CD4-positive, alpha-beta T cell treated with Interleukin-4 for 1 hour (primary cell): Measurements from ENCODE around the gene GNMT.
A peak's percentile ranks its signal among the peaks of the same experiment; 100 is the strongest.
"Not testable (repeated sequence)": the region's sequence is repeated elsewhere in the genome, so short reads cannot be mapped to it uniquely, and the experiment has no call there.

Source experiments
- DNase-seq, 2 donors: peaks; one replicate each; pipeline ENCODE4 v3.0.0-alpha.2; 2020 to 2022

The GNMT gene

DNA sequence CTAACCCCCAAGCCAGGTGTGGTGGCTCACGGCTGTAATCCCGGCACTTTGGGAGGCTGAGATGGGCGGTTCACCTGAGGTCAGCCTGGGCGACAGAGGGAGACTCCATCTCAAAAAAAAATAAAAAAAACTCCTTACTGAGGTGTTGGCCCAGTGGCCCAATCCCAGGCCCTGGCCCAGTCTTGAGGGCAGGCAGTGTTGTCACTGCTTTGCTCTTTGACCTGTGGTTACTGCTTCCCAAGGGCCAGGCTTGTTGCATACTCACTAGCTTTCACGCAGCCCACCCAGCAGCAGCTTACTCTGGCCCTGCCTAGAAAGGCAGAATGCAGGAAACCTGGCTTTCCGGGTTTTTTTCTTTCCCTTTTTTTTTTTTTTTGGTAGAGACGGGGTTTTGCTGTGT is 18.1 kb upstream of the GNMT start:
- DNase-seq: no peak

DNA sequence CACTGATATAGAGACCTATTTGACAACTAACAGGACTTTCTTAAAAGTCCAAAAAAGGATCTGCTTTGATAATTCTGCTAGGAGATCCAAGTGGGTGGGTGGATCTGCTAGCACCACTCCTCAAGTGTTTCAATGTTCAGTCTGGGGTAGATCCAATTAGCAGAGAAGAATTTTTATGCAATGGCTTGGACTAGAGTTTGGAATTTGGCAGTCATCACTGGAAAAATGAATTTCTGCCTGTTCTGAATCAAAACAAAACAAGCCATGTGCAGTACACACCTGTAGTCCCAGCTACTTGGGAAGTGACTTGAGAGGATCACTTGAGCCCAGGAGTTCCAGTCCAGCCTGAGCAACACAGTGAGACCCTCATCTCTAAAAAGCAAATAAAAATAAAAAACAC is 12.6 kb upstream of the GNMT start:
- no peak for DNase-seq

DNA sequence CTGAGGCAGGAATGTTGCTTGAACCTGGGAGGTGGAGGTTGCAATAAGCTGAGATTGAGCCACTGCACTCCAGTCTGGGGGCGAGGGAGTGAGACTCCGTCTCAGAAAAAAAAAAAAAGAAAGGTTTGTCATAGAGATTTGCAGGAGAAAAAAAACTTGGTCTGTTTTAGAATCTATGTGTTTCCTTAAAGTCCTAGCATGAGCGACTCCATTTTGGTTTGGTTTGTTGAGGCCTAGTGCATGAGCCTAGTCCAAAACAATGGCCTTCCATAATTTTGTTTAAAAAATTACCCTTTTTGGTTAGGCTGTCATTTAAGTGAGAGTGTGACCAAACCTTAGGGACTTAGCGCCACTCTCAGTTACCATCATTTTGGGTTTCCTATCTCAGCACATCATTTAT is 8.2 kb upstream of the GNMT start:
- no peak for DNase-seq

DNA sequence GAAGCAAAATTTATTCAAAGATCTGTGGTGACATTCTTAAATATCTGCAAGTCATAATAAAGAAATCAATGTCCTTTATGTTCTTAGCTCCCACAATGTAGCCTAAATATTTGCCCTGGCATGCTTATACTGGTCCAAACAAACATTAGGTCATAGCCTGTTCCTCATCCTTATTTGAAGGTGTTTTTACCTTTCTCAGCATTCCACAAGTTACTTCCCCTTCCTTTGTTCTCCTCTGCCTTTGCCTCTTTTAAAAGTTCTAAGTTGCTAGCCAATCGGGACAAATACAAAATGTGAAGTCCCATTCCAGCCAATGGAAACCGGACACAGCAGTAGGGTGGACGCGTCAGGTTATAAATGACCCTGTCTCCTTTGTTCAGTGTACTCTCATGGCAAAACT is 6.1 kb upstream of the GNMT start:
- not testable (repeated sequence) for DNase-seq

DNA sequence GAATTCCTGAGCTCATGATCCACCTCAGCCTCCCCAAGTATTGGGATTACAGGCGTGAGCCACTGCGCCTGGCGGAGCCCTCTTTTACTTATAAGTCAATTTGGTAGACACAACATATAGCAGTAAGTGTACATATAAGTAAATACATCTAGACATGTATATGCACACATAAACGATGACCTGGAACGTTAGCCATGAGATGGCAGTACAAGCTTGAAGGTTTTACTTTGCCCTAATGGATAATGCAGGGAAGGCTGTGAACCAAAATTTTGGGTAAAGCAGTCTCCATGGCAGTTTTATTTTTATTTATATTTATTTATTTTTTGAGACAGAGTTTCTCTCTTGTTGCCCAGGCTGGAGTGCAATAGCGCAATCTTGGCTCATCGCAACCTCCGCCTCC is 2.4 kb upstream of the GNMT start:
- no peak for DNase-seq

DNA sequence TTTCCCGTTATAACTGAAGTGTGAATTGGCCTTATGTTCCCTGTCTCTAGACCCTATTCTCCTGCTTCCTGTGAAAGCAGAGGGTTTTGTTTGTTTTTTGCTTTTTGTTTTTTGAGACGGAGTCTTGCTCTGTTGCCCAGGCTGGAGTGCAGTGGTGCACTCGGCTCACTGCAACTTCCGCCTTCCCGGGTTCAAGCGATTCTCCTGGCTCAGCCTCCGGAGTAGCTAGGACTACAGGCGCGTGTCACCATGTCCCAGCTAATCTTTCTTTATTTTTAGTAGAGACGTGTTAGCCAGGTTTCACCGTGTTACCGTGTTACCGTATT is 674 bp upstream of the GNMT start:
- no peak for DNase-seq

DNA sequence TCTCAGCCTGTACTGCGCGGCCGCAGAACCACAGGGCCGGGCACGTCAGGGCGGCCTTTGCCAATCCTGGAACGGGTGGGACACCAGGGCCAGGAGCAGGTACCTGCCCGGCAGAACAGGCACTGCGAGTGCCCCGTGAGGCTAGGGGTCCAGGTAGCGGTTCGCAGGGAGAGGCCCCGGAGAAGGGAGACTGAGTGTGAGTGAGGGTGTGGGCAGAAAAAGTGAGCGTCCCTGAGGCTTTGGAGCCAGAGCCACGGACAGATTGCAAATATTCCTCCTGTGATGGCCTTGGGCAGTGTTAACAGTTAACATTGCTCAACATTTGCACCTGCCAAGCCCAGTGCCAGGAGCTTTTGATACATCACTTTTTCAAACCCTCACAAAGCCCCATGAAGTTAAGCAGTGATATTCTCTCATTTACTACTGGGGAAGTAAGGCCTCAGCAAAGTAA is 491 bp downstream of the GNMT start:
- DNase-seq: no peak

DNA sequence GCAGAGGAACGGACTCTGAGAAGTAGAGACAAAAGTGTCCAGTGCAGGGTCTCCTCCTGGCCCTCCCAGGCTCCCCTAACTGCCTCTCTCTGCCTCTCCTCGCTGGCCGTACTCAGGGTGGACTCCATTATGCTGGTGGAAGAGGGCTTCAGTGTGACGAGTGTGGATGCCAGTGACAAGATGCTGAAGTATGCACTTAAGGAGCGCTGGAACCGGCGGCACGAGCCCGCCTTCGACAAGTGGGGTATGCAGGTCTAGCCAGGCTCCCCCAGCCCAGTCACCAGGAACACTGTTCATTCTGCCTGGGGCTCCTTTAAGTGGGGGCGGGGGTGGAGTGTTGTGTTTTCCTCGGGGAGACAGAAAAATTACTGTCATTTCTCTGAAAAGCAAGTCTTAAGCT is 1.5 kb downstream of the GNMT start:
- no peak for DNase-seq

DNA sequence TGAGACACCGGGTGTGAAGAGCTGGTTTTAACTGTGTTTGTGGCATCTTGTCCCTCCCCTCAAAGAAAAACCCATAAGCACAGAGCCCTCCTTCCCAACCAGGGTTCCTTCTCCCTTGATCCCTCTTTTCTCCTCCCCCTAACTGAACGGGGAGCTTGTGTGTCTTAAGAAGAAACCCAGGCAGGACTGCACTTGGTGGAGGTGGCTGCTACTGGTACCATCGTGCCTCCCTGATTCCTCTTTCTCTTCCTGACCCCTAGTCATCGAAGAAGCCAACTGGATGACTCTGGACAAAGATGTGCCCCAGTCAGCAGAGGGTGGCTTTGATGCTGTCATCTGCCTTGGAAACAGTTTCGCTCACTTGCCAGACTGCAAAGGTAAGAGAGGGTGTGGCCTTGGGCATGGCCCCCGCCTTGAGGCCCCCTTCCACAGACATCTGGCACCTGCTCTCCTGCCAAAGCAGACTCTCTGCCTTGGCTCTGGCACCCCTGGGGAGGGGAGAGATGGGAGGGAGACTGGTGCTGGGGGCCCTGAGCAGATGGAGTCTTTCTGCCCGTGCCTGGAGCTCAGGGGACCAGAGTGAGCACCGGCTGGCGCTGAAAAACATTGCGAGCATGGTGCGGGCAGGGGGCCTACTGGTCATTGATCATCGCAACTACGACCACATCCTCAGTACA is 2.1 kb downstream of the GNMT start:
- no peak for DNase-seq

DNA sequence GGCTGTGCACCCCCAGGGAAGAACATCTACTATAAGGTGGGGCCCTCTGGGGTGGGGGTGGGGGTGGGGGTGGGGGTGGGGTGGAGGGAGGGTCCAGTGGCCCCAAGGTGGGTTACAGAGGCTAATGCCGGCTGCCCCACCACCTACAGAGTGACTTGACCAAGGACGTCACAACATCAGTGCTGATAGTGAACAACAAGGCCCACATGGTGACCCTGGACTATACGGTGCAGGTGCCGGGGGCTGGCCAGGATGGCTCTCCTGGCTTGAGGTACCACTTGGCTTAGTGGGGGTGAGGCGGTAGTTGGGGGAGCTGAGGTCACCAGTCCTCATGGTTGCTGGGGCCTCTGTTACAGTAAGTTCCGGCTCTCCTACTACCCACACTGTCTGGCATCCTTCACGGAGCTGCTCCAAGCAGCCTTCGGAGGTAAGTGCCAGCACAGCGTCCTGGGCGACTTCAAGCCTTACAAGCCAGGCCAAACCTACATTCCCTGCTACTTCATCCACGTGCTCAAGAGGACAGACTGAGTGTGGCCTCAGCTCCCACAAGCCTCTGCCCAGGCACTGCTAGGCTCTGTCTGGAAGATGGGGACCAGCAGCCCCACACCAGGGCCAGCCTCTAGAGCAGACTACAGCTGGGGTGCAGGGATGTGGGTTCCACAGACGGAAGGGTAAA is 2.8 kb downstream of the GNMT start:
- DNase-seq: no peak

DNA sequence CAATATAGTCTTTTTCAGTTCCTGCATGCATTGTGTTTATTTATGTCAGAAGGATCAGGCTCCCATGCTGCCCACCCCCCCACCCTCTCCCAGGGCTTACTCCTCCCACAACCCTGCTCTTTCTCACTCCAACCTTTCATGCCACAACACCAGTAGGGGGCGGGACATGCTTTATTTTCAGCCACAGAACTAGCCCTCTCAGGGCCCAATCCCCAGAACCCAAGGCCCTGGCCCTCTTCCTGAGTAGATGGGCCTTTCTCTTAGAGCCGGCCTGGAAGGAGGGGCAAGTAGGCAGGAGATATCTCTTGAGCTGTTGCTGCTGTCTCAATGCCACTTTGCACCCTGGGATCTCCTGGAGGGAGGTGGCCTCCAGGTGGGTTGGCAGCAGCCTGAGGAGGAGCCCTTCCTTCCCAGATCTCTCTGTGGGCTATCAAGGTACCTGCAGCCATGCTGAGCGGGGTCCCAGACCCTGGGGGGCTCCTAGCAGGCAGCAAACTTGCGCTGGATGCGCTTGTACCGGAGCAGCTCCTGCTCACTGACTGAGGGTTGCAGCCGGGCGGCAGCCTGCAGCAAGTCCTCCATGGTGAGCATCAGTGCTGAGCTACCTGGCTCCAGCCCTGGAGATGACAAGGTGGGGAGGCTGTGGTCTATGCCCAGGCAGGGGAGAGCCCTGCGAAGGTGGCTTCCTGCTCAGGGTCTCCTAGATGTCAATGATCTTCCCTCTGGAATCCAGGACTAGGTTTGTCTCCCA is 3.5 kb downstream of the GNMT start:
- peak; percentile 30 to 55 for DNase-seq

DNA sequence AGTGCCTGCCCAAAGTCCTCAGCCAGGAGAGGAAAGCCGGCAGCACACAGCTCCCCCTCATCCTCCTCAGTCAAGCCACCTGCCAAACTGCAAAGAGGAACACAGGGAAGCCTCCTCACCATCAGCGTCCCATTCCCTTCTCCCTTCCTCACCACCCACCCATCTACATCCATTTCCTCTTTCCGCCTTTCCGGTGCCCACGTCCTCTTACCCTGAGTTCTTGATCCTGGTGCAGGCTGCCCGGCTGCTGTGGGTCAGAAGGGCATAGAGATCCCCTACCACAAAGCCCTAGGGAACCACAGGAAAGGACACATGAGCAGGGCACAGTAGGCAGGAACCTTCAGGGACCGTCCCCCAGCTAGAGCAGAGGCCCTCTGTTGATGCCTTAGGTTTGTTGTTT is 6.0 kb downstream of the GNMT start:
- no peak for DNase-seq

DNA sequence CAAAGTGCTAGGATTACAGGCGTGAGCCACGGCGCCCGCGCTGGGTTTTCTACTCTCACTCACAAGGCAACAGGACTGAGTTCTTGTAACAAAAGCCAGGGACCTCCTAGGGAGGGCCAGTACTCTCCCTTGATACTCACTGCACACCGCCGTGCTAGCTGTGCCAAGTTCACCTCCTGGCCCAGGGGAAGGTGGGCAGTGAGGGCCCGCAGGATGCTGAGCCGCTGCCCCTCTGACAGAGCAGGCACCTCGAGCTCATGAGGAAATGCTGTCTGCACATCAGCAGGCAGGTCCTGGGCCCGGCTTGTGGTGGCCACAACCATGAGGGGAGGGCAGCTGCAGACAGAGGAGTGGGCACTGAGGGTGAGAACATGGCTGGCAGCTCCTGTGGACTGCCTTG is 6.7 kb downstream of the GNMT start:
- DNase-seq: no peak

DNA sequence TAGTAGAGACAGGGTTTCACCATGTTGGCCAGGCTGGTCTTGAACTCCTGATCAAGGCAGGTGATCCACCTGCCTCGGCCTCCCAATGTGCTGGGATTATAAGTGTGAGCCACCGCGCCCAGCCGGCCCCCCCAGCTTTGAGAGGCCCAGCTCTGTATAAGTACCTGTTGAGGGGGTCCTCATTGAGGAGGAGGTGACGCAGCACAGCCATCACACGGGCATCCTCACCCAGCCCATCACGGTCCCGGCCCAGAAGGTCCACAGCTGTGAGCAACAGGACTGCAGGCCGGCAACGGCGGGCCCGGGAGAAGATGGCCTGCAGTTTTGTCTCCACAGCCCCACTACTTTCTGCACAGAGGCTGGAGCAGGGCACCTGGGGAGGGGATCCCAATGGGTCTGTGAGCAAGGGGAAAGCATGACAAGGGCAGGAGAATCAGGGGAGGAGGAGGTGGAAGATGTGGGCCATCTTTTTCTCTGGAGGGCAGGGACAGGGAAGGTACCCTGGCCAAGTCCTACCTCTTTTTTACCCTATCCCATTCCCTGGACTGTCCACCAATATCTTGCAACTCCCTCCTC is 7.7 kb downstream of the GNMT start:
- no peak for DNase-seq

DNA sequence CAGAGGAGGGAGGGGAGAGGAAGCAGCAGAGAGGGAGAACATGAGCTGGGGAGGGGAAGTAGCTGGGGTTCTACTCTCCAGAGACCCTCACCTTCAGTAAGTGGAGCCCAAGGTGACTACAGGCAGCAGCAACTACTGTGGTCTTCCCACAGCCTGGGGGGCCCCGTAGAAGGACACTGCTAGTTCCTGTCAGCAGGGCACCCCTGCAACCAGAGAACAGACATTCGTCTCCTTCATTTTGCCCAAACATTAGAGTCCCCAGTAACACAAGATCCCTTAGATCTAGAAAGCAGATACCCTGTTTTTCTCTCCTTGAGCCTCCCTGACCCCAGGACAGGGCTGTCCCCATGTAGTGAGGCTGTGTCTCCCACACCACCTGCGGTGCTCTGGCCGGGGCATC is 8.2 kb downstream of the GNMT start:
- DNase-seq: no peak

DNA sequence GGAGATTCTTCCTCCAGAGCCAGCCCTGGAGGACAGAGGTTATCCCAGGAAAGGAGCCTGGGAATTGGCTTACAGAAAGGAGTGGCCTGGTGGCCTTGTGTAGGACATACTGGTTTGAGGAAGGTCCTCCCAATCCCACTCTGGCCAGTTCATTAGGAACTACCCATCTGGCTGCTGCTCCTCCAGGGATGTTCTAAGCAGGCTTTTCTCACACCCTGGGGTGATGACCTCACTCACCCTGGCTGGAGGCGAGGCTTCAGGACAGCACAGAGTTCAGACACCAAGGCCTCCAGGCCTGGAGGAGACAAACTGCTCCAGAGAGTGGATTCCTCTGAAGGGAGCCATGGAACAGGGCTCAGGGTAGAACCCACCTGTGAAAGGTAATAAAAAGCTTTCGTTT is 8.9 kb downstream of the GNMT start:
- DNase-seq: no peak

DNA sequence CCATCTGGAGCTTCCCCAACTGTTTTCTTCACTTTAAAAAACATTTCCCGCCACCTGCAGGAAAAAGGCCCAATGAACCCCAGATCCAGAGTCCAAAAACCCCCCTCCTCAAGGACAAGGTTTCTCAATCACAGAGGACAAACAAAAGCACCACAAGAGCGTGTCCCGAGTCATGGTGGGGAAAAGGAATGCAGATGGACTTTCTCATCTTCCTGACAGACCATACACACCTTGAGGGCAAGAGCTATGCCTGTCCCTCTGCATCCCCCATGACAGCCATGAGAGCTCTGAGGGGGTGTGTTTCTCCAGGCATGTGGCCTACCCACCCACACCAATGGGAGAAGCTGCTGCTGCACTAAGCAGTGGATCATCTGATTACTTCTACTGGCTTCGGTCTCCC is 9.4 kb downstream of the GNMT start:
- no peak for DNase-seq

DNA sequence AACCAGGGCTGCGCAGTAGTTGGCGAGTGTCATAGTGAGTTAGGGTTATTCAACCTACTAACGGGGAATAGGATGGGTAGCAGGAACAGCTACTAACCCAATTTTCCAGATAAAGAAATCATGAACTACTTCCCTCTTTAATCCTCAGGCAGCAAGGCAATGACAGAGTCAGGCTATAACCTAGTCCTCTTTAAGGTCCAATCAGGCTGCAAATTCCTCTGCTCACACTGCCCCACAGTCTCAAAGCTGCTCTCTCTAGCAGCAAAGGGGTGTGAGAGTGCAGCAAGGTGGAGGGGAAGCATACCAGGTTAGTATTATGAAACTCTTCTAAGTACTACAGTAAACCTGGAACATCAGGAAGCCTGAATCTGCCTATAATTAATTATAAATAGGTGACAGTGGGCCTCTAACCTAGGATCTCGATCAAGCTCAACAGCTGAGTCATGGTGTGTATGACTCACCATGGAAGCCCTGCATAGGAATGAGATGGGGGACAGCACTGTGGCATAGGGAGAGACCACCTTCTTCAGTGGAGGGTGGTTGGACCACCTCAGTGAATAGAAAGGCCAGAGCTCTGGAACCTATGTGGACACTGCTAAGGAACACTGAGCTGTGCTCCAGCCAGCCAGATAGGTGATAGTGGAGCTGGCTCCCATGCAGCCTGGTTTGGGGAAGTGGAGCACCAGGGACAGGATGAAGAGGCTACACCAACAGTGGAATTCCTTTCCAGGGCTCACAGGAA is 10.5 kb downstream of the GNMT start:
- no peak for DNase-seq

DNA sequence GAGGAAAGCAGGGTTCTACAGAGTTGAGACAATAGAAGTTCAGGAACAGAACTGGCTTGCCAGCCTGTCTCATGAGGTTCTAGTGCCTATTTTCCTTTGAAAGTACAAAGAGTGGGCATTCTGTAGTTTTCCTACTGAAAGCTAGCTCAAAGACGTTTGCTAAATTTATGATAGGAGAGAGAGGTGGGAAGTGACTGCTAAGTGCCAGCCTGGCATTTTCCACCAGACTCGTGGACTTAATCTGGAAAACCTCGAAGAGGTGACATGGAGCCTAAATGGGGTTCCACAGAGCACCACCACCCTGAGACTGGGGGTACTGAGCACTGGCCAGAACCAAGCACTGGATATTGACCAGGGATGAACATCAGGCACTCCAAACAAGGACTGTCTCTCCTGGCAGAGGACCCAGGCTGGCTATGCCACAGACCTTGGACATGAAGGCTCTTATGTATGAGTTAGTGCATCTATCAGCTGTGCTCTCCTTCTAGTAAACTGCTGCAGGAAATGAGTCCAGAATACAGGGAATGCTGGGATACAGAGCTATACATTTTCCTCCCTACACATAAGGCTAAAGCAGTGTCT is 11.3 kb downstream of the GNMT start:
- no peak for DNase-seq

DNA sequence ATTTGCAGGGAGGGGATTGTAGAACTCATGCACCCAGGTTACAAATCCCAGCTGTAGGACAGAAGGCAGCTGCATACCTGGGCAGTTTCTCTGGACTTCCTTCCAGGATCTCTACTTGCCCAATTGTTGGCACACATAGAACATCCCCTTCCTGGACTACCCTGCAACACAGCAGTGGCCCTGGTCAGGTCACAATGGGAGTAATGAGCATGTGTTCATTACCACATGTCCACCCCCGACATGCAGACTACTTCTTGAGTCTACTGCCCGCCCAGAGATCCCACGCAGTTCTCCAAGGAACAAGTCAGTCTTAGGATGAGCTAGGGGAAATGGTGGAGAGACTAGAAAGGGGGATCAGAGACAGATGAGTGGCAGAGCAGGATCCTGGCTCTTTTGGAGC is 13.4 kb downstream of the GNMT start:
- DNase-seq: no peak

DNA sequence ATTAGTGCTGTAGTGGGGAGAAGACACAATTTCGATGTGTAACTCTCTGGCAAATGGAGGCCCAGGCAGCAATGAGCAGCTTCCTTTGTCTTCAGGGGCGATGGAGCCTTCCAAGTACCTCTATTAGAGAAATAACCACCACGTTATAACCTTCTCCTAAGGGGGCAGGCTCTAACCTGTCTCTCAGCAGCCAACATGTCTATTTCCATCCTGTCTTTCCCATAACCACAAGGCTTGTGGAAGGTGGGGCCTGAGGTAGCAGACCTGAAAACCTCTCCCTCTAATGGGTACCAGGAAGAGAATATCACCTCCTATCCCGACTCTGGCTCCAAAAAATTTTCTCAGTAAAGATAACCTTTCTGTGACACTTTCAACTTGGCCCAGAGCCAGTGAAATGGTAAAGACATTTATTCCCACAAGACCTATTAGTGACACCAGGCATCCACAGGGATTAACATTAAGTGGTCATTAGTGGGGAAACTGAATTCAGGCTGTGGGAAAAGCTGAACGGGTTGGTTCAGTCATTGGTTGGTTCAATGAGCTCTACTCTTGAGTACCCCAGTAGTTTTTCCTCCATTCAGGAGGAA is 14.5 kb downstream of the GNMT start:
- no peak for DNase-seq

DNA sequence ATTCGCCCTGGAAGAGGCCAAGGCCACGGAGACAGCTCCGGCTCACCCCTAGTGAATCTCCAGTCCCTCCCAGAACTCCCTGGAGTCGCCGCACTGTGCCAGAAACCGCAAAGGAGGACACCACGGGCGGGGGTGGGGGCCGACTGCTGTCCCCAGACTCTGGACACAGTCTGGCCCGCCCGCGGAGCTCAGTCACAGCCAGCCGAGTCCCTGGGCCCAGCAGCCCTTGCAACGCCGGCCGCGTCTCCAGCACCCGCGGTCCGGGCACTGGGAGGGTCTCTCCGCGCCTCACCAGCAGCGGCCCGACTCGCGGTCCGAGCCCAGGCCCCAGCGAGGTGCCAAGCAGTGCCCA is 17.9 kb downstream of the GNMT start:
- DNase-seq: no peak
